Middle frontal gyrus (tissue), 1 donor: Measurements from ENCODE around the gene CLK1.
"Not testable (repeated sequence)": the region's sequence is repeated elsewhere in the genome, so short reads cannot be mapped to it uniquely, and the experiment has no call there.

Source experiments
- DNase-seq: peaks from one replicate; pipeline ENCODE4 v3.0.0-alpha.2; 2015; ENCODE audit warnings: low spot score; ENCODE audit errors: extremely low spot score

Gene CLK1

DNA sequence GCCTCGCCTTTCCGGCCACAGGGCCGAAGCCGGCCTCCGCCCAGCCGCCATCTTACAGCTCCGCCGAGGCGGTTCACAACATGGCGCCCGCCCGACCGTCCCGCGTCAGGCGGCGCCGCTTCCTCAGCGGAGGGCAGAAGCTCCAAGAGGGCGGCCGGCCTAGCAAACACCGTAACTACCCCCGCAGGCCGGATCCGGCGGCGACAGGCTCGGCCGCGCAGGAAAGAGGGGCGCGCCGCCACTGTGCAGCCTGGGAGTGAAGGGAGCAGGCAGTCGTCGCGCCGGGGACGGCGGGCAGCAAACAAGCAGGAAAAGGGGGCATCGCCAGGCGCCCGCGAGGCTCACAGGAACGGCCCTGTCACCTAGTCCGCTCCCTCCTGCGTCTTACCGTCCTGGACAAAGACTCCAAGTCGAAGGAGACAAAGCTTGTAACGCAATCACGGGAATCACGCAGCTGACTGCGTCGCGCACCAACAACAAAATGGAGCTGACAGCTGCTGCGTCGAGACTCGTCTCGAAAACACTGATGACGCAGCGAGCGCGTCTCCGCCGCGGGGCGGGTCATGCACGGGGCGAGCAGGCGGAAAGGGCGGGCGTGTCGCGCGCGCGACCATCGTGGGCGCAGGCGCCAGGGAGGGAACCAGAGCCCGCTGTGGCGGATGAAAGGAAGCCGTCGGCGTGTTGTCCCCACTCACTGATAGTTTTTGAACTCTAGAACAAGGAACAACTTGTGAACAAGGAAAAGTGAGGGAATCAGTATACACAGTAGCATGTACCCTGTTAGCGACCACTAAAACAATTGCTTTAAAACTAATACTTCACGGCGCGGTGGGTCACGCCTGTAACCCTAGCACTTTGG is at the start of gene CLK1:
Gene CLK1, minus strand, starts transcription at position 483 of the 859 bp plus-strand sequence. CDS start 2,796 bp downstream, outside the sequence.
- peak; percentile 92 for DNase-seq

GRCh38 chr2:200913654-200914053 is 49.2 kb upstream of the CLK1 start:
- DNase-seq, result no peak

- DNase-seq, result no peak
These were observed 45.5 kb upstream of the CLK1 start for GRCh38 chr2:200909958-200910357.

GRCh38 chr2:200905618-200906296 is 41.3 kb upstream of the CLK1 start:
- DNase-seq, result peak; percentile 39

DNA sequence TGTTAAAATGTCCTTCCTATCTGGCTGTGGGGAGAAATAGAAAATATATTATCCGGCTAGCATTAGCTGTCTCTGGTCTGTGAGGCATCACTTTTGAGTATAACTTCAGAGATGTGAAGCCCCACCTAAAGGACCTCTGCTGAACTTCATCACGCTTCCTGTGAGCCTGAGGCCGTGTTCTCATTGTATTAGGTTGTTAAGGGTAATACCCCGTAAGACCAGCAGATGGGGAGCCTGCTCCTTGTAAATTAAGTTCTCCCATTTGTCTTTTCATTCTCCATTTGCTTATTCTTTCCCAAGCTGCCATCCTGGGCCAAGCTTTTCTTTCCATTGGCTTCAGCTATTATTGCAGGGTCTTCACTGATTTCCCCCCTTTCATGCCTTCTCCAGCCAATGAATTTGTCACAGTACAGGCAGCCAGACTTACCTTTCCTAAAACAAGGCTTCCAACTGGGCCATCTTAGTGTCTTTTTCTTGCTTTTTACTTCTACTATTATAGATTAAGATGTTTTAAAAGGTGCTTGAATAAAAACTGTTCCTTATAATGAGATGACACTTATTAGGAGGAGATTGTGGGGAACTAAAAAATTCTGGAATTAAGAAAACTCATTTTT is 37.1 kb upstream of the CLK1 start:
- peak; percentile 29 for DNase-seq

GRCh38 chr2:200899482-200899881 is 35.0 kb upstream of the CLK1 start:
- no peak for DNase-seq

GRCh38 chr2:200888704-200889625 is 24.5 kb upstream of the CLK1 start, which contains the start of the genes NIF3L1 and PPIL3:
Gene NIF3L1, plus strand, starts transcription at chr2:200889371. Its CDS starts 2,573 bp downstream, at chr2:200891944.
Gene PPIL3, minus strand, starts transcription at chr2:200889077. Its CDS starts 1,462 bp downstream, at chr2:200887615.
- peak; percentile 95 for DNase-seq

- DNase-seq, result not testable (repeated sequence)
These were observed 17.3 kb upstream of the CLK1 start for GRCh38 chr2:200881715-200882249.

GRCh38 chr2:200878289-200878880 is 13.9 kb upstream of the CLK1 start:
- no peak for DNase-seq

DNA sequence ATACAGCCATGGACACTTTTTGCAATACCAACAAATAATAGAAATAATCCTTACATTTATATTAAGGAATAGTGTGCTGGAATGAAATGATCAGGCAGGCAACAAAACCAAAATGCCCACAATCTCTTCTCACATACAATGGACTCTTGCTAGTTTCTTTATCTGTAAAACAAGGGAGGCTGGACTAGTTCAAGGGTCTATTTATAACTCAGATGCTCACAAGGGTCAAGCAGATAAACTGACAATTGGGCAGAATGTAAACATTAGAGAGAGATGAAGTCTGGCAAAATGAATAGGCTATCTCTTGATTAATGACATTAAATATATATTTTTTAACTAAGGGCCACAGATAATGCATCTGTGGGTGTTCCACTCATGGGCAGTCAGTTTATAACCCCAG is 13.0 kb upstream of the CLK1 start:
- DNase-seq, result no peak

DNA sequence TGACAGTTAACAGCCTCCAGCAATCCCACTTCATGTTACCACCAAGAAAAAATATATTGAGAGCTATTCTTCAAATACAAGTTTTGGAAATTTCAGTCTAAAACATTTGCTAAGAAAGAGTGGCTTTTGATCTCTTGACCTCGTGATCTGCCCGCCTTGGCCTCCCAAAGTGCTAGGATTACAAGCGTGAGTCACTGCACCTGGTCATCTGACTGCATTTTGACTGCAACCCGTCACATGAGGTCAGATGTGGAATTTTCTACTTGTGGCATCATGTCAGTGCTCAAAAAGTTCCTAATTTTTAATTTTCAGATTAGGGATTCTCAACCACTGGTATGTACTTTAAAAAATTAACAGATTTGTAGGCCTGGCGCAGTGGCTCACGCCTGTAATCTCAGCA is 9.1 kb upstream of the CLK1 start:
- no peak for DNase-seq

DNA sequence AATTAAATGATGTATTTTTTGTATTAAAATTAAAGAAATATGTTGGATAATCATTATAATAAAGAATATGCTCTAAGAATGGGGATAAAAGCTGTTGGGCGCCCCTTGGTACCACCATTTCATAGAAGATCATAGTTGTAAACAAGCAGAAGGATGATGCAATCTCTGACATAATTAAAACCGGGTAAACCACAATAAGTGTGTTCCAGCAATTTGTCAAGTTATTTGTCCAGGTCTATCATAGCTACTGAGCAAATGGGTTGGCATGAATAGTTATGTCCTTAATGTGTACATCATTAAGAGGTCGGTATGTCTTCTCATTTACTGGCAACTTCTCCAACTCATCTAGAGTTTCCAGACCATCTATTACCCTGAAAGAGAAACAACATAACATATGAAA is 6.7 kb upstream of the CLK1 start:
- no peak for DNase-seq

DNA sequence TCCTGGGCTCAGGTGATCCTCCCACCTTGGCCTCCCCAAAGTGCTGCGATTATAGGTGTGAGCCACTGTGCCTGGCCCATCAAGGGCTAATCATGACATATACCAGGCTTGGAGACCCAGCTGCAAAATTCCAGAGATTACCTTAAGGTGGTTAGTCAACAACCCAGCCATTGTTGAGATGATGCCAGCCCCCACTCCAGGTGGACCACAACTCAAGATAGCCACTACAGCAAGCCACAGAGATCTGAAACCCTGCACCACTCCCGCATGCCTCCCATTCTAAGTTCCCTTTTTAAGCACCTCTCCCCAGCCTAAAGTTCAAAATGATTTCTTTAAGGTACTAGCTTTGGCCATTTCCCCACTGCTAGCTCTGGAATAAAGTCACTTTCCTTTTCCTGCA is 4.6 kb upstream of the CLK1 start:
- no peak for DNase-seq

GRCh38 chr2:200863782-200864175 is 679 bp downstream of the CLK1 start:
- no peak for DNase-seq

GRCh38 chr2:200862532-200863000 is 1.9 kb downstream of the CLK1 start:
- no peak for DNase-seq

DNA sequence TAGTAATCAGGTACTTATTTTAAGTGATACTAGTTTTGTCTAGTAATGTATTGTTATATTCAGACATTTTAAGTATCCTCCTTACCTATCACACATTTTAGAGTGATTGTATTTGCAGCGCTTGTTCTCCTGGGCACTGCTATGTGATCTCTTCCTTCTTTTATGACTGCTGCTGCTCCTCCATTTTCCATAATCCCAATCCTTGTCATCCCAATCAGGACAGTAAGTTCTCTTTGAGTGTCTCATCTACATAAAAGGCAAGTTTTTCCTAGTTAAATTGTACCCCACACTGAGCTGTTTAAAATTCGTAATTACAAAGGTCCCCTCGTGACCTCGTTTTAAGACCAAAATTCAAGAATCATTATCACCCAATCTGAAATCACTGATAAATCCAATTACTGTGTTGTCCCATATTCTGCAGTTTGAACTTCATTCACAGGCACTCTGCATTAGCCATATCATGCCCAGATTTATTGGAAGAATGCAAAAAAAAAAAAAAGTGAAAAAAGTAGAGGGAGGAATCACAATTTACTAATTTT is 2.8 kb downstream of the CLK1 start:
- no peak for DNase-seq

DNA sequence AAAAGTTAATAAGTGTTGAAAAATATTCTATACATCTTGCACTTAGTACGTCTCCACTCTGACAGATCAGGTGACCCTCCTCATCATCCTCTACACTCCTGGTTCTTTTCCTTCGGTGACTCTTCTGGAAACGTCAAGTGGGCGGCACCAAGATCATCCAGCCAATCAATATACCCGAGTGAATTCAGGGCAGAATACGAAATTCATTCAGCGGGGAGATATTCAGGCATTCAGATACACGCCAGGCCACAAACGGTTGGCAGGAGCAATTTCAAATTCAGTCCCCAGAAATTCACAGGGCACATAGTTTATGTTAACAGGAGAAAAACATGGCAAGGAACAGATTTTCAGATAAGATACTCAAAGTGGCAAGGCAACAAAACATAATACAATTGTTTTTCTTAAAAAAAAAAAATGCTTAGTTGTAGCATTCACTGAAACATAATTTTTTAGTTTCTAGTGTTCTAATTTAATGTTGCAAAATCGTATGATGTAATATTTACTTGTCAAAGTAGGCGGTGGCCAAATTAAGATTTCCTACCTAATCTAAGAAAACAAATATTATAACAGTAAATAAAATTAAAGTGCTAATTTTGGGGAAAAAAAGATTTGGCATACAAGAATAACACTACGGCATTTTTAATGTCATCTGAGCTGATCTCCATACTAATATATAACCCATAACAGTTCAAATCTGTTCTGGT is 4.2 kb downstream of the CLK1 start:
- no peak for DNase-seq

DNA sequence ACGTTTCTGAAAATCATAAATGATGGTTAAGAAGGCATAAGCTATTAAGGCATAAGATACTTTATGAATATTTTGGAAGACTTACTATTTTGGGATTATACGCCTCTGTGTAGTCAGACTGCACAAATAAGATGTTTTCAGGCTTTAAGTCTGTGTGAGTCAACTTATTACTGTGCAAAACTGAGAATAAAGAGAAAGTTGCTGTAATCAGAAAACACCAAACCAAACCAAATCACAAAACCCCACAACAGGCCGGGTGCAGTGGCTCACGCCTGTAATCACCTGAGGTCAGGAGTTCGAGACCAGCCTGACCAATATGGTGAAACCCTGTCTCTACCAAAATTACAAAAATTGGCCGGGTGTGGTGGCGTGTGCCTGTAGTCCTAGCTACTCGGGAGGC is 7.7 kb downstream of the CLK1 start:
- no peak for DNase-seq

GRCh38 chr2:200852605-200853004 is 11.9 kb downstream of the CLK1 start:
- no peak for DNase-seq
